ENCODE measurements around the gene ADAD1. TPM values are rescaled to one million over a fixed set of nuclear protein-coding genes. Genes with fewer than 3 reads are reported as not detected.

Gene ADAD1
- polyA plus RNA-seq, 1 donor (not counting 4 experiments of a cell fraction or from before 2014, with no cell fraction given): not detected

DNA sequence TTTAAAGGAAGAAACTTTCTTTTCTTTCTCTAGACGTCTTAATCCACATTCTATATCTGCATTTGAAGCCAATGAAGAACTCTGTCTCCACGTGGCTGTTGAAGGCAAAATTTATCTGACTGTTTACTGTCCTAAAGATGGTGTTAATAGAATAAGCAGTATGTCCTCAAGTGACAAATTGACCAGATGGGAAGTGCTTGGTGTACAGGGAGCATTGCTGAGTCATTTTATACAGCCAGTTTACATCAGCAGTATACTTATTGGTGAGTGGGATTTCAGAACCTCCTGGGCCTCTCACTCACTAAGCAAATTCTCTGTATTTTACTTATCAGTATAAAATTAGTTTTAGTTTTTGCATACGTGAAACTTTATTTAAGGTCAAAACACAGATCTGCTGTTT lies 33.7 kb downstream of the ADAD1 start:
- Histone ChIP-seq H3K4me3 (ENCODE audit: control insufficient read depth in 2 of 3, extremely low read depth in 1 of 3, insufficient read depth in 2 of 3, low read depth in 1 of 3, low read length in 3 of 3) (no peak overlapping the region), H3K79me2 (ENCODE audit: control insufficient read depth, insufficient read depth, low read length) (no peaks in the 10 kb centered on the region), H4K20me1 (ENCODE audit: control insufficient read depth, extremely low read depth, insufficient read depth, low read length) (no peaks in the 10 kb centered on the region), H3K9me3 (ENCODE audit: control insufficient read depth, low read depth, low read length) (no peaks in the 10 kb centered on the region), H3K9me1 (ENCODE audit: control insufficient read depth, extremely low read depth, insufficient read depth, low read length) (no peaks in the 10 kb centered on the region), H3K27ac (ENCODE audit: control insufficient read depth, insufficient read depth, low read length) (no peak overlapping the region), H2AFZ (ENCODE audit: control insufficient read depth, low read length) (no peak overlapping the region), H3K4me1 (ENCODE audit: control insufficient read depth, extremely low read depth, insufficient read depth, low read length) (no peaks in the 10 kb centered on the region), H3K36me3 (ENCODE audit: control insufficient read depth in 2 of 2, extremely low read depth in 1 of 2, insufficient read depth in 2 of 2, low read length in 2 of 2) (no peaks in the 10 kb centered on the region), H3K4me2 (ENCODE audit: control insufficient read depth, extremely low read depth, insufficient read depth, low read depth, low read length) (no peak overlapping the region), H3K27me3 (ENCODE audit: control insufficient read depth, extremely low read depth, insufficient read depth, low read length) (no peaks in the 10 kb centered on the region), H3K9ac (ENCODE audit: control insufficient read depth, extremely low read depth, insufficient read depth, low read length) (no peak overlapping the region)
- no peak for FAIRE-seq
- dilution Hi-C loops (cut with MboI; ENCODE audit: extremely low pct_ligation_motif_present, low sequenced_read_pairs): no loop called here
- DNase-seq (ENCODE audit: low read depth, low spot score): no peak
- TF ChIP-seq, protein P1, sequence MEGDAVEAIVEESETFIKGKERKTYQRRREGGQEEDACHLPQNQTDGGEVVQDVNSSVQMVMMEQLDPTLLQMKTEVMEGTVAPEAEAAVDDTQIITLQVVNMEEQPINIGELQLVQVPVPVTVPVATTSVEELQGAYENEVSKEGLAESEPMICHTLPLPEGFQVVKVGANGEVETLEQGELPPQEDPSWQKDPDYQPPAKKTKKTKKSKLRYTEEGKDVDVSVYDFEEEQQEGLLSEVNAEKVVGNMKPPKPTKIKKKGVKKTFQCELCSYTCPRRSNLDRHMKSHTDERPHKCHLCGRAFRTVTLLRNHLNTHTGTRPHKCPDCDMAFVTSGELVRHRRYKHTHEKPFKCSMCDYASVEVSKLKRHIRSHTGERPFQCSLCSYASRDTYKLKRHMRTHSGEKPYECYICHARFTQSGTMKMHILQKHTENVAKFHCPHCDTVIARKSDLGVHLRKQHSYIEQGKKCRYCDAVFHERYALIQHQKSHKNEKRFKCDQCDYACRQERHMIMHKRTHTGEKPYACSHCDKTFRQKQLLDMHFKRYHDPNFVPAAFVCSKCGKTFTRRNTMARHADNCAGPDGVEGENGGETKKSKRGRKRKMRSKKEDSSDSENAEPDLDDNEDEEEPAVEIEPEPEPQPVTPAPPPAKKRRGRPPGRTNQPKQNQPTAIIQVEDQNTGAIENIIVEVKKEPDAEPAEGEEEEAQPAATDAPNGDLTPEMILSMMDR (optimal IDR thresholded peaks at IDR 0.05 in 1 of 3, IDR thresholded peaks at IDR 0.05 in 1 of 3, conservative IDR thresholded peaks at IDR 0.05 in 1 of 3; ENCODE audit: extremely low read depth in 1 of 3, insufficient read depth in 2 of 3, low read length in 3 of 3): no peak
- no peak for TF ChIP-seq EZH2 (IDR thresholded peaks at IDR 0.05; ENCODE audit: low read length)

DNA sequence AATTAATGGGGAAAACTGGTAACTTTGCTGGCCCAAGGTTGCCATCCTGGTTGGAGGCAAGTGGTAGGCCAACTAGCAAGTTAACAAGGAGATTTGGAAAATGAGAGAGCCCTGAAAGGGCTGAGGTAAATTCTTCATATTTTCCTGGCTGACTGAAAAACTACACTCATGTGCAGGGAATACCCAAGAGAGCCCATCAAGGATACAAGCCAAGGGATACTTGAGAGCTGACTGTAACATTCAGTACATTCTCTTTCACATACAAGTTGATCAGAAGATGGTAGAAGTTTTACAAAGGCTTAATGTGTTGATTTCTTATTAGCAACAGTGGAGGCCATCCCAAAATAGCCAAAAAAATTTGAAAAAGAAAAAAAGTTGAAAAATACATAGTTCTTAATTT lies 44.4 kb downstream of the ADAD1 start:
- Histone ChIP-seq H3K36me3 (ENCODE audit: control insufficient read depth in 2 of 2, extremely low read depth in 1 of 2, insufficient read depth in 2 of 2, low read length in 2 of 2) (no peaks in the 10 kb centered on the region), H4K20me1 (ENCODE audit: control insufficient read depth, extremely low read depth, insufficient read depth, low read length) (no peaks in the 10 kb centered on the region), H3K4me2 (ENCODE audit: control insufficient read depth, extremely low read depth, insufficient read depth, low read depth, low read length) (no peak overlapping the region), H3K9me1 (ENCODE audit: control insufficient read depth, extremely low read depth, insufficient read depth, low read length) (no peaks in the 10 kb centered on the region), H3K27me3 (ENCODE audit: control insufficient read depth, extremely low read depth, insufficient read depth, low read length) (no peaks in the 10 kb centered on the region), H3K27ac (ENCODE audit: control insufficient read depth, insufficient read depth, low read length) (no peak overlapping the region), H3K4me1 (ENCODE audit: control insufficient read depth, extremely low read depth, insufficient read depth, low read length) (no peaks in the 10 kb centered on the region), H3K9ac (ENCODE audit: control insufficient read depth, extremely low read depth, insufficient read depth, low read length) (no peak overlapping the region), H2AFZ (ENCODE audit: control insufficient read depth, low read length) (no peak overlapping the region), H3K9me3 (ENCODE audit: control insufficient read depth, low read depth, low read length) (no peaks in the 10 kb centered on the region), H3K4me3 (ENCODE audit: control insufficient read depth in 2 of 3, extremely low read depth in 1 of 3, insufficient read depth in 2 of 3, low read depth in 1 of 3, low read length in 3 of 3) (no peak overlapping the region), H3K79me2 (ENCODE audit: control insufficient read depth, insufficient read depth, low read length) (no peaks in the 10 kb centered on the region)
- FAIRE-seq (no peak), DNase-seq (ENCODE audit: low read depth, low spot score) (no peak)
- dilution Hi-C loops (cut with MboI; ENCODE audit: extremely low pct_ligation_motif_present, low sequenced_read_pairs): no loop called here
- TF ChIP-seq, protein P1 (optimal IDR thresholded peaks at IDR 0.05 in 1 of 3, IDR thresholded peaks at IDR 0.05 in 1 of 3, conservative IDR thresholded peaks at IDR 0.05 in 1 of 3; ENCODE audit: extremely low read depth in 1 of 3, insufficient read depth in 2 of 3, low read length in 3 of 3): no peak
- TF ChIP-seq EZH2 (IDR thresholded peaks at IDR 0.05; ENCODE audit: low read length): no peak
